Fibroblast of skin of right biceps (primary cell): Measurements from ENCODE around the gene ZNF326.

Source experiments
- DNase-seq: peaks from one replicate; pipeline ENCODE4 v3.0.0-alpha.2; 2013

ZNF326 gene, protein sequence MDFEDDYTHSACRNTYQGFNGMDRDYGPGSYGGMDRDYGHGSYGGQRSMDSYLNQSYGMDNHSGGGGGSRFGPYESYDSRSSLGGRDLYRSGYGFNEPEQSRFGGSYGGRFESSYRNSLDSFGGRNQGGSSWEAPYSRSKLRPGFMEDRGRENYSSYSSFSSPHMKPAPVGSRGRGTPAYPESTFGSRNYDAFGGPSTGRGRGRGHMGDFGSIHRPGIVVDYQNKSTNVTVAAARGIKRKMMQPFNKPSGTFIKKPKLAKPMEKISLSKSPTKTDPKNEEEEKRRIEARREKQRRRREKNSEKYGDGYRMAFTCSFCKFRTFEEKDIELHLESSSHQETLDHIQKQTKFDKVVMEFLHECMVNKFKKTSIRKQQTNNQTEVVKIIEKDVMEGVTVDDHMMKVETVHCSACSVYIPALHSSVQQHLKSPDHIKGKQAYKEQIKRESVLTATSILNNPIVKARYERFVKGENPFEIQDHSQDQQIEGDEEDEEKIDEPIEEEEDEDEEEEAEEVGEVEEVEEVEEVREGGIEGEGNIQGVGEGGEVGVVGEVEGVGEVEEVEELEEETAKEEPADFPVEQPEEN

GRCh38 chr1:89994805-89995597, at the start of gene ZNF326:
ZNF326 (plus strand) TSS chr1:89995110; CDS start chr1:89995258, 148 bp downstream.
- peak; percentile 97 for DNase-seq

- peak; percentile 56 for DNase-seq
Measured at GRCh38 chr1:89945852-89946476, 48.9 kb upstream of the ZNF326 start.

GRCh38 chr1:89946532-89946931, 48.4 kb upstream of the ZNF326 start:
- no peak for DNase-seq

DNA sequence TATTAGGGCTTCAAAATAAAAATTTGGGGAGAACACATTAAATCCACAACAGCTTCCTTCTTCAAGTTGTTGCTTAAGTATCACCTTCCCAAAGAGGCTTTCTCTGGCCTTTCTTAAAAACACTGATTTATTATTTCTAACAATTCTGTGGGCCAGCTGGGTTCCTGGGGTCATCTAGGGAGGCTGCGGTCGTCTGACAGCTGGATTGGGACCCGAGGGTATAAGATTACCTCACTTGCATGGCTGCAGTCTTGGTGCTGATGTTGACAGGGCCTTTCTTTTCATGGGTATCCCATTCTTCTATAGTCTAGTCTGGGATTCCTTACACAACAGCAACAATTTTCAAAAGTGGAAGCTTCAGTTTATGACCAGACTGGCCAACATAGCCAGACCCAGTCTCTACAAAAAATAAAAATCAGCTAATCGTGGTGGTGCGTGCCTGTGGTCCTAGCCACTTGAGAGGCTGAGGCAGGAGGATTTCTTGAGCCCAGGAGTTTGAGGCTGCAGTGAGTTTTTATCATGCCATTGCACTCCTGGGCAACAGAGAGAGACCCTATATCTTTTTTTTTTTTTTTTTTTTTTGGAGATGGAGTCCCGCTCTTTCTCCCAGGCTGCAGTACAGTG, 46.1 kb upstream of the ZNF326 start:
- DNase-seq: no peak

GRCh38 chr1:89949991-89950624, 44.8 kb upstream of the ZNF326 start:
- no peak for DNase-seq

DNA sequence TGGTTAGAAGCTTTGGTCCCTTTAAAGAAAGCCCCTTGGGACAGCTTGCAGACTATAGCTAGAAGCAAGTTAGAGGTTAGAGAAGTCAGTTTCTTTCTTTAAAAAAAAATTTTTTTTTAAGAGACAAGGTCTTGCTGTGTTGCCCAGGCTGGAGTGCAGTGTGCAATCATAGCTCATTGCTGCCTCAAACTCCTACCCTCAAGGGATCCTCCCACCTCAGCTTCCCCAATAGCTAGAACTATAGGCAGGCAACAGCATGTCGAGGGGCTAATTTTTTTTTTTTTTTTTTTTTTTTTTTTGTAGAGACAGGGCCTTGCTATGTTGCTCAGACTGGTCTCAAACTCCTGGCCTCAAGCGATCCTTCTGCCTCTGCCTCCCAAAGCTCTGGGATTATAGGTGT, 44.2 kb upstream of the ZNF326 start:
- no peak for DNase-seq

DNA sequence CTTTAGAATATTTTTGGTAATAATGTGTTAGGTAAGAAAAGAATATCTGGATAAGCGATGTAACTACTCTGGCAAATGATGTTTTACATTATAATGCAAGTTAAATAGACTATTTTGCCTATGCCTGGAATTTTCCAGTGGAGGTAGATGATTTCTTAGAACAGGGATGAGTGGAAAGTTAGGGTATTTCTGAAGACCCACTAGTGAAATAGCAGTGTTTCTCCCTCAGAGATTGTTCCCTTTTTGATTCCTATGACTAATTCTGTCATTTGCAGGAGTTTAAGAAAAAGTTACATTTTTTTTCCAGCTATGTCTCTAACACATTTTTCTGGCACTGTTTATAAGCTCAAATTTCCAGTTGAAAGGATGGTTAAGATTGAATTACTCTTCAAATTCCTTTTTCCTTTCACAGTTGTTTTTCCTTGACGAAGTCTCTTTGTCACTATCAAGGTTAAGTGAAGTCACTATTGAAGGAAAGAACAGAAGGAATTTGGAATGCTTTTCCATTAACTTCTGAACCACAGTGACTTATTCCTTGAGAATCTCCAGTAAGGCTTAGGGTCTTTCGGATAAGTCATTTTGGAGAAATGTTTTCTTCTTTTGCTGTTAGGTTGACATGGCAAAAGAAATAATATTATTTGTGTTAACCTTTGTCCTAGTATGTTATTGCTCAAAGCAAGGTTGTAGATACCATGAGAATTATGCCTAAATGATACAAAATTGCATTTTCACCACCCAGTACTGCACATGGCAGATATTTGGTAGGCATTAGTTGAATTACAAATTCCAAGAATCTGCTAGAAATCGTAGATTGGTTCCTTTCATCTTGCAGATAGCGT, 42.9 kb upstream of the ZNF326 start:
- peak; percentile 96 for DNase-seq

DNA sequence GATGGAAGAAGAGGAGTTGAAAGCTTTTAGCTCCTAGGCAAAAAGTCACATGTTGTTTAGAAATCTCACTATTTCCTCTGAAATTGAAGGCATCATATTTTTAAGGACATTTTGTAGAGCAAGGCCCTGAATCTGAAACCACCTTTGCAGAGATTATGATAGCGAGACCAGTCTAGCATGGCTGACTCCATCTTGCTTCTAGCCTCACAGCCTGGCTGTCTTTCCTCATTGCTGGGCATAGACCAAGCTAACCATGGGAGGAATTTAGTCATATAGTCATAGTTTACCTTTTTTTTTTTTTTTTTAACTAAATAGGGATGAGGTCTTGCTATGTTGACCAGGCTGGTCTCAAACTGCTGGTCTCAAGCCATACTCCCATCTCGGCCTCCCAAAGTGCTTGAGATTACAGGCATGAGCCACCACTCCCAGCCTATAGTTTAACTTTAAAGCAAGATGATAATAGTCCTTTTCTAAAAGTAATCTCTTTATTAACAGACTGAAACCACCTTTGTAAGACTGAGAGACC, 42.2 kb upstream of the ZNF326 start:
- DNase-seq: peak; percentile 38

GRCh38 chr1:89953131-89953626, 41.7 kb upstream of the ZNF326 start:
- peak; percentile 94 for DNase-seq

- DNase-seq: no peak
Measured at GRCh38 chr1:89953929-89954328, 41.0 kb upstream of the ZNF326 start.

- peak; percentile 36 for DNase-seq
Measured at GRCh38 chr1:89954401-89954800, 40.5 kb upstream of the ZNF326 start.

- DNase-seq: no peak
Measured at GRCh38 chr1:89955311-89956205, 39.4 kb upstream of the ZNF326 start.

GRCh38 chr1:89957107-89957506, 37.8 kb upstream of the ZNF326 start:
- DNase-seq: no peak

GRCh38 chr1:89958851-89959654, 35.9 kb upstream of the ZNF326 start:
- no peak for DNase-seq

DNA sequence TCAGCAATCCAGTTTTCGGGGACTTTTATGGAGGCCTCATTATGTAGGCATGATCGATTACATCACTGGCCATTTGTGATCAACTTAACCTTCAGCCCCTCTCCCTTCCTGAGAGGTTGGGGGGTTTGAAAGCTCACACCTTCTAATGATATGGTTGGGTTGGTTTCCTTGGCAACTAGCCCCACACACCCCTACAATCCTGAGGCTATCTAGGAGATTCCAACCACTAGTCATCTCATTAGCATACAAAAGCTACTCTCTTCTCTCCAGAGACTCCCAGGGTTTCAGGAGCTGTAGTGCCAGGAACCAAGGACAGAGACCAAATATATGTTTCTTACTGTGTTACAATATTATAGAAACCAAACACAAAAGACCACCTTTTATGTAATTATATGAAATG, 35.2 kb upstream of the ZNF326 start:
- no peak for DNase-seq

- DNase-seq: peak; percentile 51
Measured at GRCh38 chr1:89962024-89962741, 32.7 kb upstream of the ZNF326 start.

DNA sequence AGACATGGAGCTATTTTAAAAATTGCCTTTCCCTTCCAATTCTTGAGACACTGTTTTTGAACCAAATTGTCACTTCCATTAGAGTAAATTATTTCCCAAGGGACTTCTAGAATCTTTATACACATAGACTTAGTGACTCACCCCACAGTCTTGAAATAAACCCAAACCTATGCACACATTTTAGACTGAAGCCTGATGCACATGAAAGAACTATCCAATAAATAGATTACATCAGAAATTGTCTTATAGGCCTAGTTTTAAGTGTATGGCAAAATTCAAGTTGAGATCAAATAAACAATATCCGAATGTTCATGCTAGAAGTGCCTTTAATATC, 32.2 kb upstream of the ZNF326 start:
- DNase-seq: peak; percentile 67

GRCh38 chr1:89965193-89965768, 29.6 kb upstream of the ZNF326 start:
- DNase-seq: no peak
